Fibroblast of lung (primary cell): ENCODE results near the gene DOK3. TPM values are rescaled to one million over a fixed set of nuclear protein-coding genes. Genes with fewer than 3 reads are reported as not detected.

Experiments used
- DNase-seq, 2 donors: peaks; one replicate each; pipeline versions ENCODE4 v3.0.0 to v3.0.0-alpha.2; 2010; ENCODE audit warnings: low read depth in 2 of 2
- H2AFZ ChIP-seq: 2 replicates; pipeline ENCODE4 v1.5.1; 2012; ENCODE audit warnings: low read length, control low read depth, inconsistent platforms
- H3K27ac ChIP-seq: 2 replicates; pipeline ENCODE4 v1.5.1; 2011; ENCODE audit warnings: low read length, control low read depth; ENCODE audit not compliant: insufficient read depth
- H3K27me3 ChIP-seq: 2 replicates; pipeline ENCODE4 v1.5.1; 2011; ENCODE audit warnings: mild to moderate bottlenecking, low read length; ENCODE audit not compliant: control insufficient read depth, insufficient read depth
- H3K36me3 ChIP-seq: 2 replicates; pipeline ENCODE4 v1.5.1; 2011; ENCODE audit warnings: low read length; ENCODE audit not compliant: control insufficient read depth, insufficient read depth
- H3K4me1 ChIP-seq: 2 replicates; pipeline ENCODE4 v1.5.1; 2011; ENCODE audit warnings: low read length; ENCODE audit not compliant: control insufficient read depth, insufficient read depth; ENCODE audit errors: extremely low read depth
- H3K4me2 ChIP-seq: 2 replicates; pipeline ENCODE4 v1.5.1; 2011; ENCODE audit warnings: low read length, control low read depth; ENCODE audit not compliant: insufficient read depth; ENCODE audit errors: extremely low read depth
- H3K4me3 ChIP-seq, 4 experiments: fragments of 200-600 bp in 1 of 4; sonication (generic) in 1 of 4; replicated peaks in 1 of 4; 2 replicates each; pipeline ENCODE4 v1.5.1; 2011 to 2016; ENCODE audit warnings: low read length in 4 of 4, low read depth in 3 of 4, mild to moderate bottlenecking in 3 of 4, control low read depth in 2 of 4, inconsistent platforms in 1 of 4, mixed read lengths in 1 of 4; ENCODE audit not compliant: insufficient read depth in 1 of 4; ENCODE audit errors: control extremely low read depth in 1 of 4
- H3K79me2 ChIP-seq: 2 replicates; pipeline ENCODE4 v1.5.1; 2012; ENCODE audit warnings: mild to moderate bottlenecking, low read length, inconsistent platforms; ENCODE audit not compliant: control insufficient read depth, insufficient read depth
- H3K9ac ChIP-seq: 2 replicates; pipeline ENCODE4 v1.5.1; 2011; ENCODE audit warnings: mild to moderate bottlenecking, low read length, control low read depth; ENCODE audit not compliant: insufficient read depth
- H3K9me3 ChIP-seq: 2 replicates; pipeline ENCODE4 v1.5.1; 2012; ENCODE audit warnings: low read depth, low read length; ENCODE audit not compliant: control insufficient read depth, insufficient read depth
- H4K20me1 ChIP-seq: 2 replicates; pipeline ENCODE4 v1.5.1; 2011; ENCODE audit warnings: low read length; ENCODE audit not compliant: control insufficient read depth, insufficient read depth; ENCODE audit errors: extremely low read depth
- EZH2 ChIP-seq: IDR thresholded peaks from 2 replicates; pipeline ENCODE4 v1.5.1; 2012; ENCODE audit warnings: low read length, control low read depth, mild to moderate bottlenecking; ENCODE audit errors: missing control alignments
- polyA plus RNA-seq, 2 donors: library from polyadenylated mRNA; depleted of rRNA in 1 of 2; stranded (reverse) in 1 of 2; unstranded in 1 of 2; fragments of >200 nt; gene quantifications; 2 replicates each; pipeline ENCODE4 v1.2.1, GENCODE V29; 2011 to 2012; ENCODE audit warnings: missing spikeins in 1 of 2
- total RNA-seq: library from RNA; depleted of rRNA; stranded (reverse); fragments of >200 nt; gene quantifications from 2 replicates; pipeline ENCODE4 v1.2.1, GENCODE V29; 2014
- TF ChIP-seq, protein P1 (sequence below), 2 donors: IDR thresholded peaks in 1 of 2; conservative IDR thresholded peaks in 1 of 2; 1 replicate in 1 of 2; 2 replicates in 1 of 2; pipeline ENCODE4 v1.5.1; 2011 to 2012; ENCODE audit warnings: low read length in 2 of 2, control low read depth in 1 of 2, inconsistent platforms in 1 of 2, low read depth in 1 of 2, mild to moderate bottlenecking in 1 of 2

The DOK3 gene
- total and polyA plus RNA-seq, 2 donors (not counting 1 experiment from before 2014, with no cell fraction given), result 0.99 to 1.5 TPM

DNA sequence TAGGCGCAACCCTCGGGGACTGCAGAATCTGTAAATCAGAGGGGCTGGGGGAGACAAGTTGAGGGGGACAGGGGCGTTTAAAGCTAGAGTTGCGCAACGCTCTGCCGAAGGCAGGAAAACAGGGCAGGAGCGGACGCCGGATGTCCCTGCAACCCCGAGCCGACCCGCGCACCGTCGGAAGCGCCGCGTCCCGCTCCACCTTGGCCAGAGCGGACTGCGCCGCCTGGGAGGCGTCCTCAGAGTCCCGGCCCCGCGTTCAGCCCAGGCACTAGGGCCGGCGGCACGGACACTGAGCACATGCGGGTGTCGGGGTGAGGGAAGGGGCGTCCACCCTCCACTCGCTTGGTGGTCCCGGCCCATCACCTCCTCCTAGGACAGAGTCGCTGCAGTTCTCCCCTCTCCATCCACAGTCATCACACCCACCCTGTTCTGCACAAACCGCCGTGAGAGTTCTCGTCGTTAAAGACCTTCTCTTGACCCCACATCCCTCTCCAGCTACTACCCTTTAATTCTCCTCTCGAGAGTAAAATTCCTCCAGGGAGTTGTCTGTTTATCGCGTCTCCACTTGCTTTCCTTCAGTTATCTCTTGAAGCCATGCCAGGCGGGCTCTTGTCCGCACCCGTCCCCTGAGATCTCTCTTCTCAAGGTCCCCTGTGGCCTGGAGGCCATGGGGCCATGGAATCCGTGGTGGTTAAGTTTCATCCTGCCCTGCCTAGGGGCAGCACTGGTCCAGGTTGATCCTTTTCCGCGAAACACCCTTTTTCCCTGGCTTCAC lies 11.4 kb downstream of the DOK3 start:
- Histone ChIP-seq H3K4me2 (peak overlapping the region; percentile 69), H4K20me1 (no peaks in the 10 kb centered on the region), H3K4me3 (peak overlapping the region; percentile 30 to 79 (median 49)), H3K79me2 (peaks cover 24% of the 10 kb centered on the region), H3K36me3 (peaks cover 21% of the 10 kb centered on the region), H2AFZ (peak overlapping the region; percentile 5), H3K9ac (peak overlapping the region; percentile 46), H3K27ac (peak overlapping the region; percentile 45), H3K4me1 (peaks cover 41% of the 10 kb centered on the region), H3K9me3 (no peaks in the 10 kb centered on the region), H3K27me3 (no peaks in the 10 kb centered on the region)
- DNase-seq, result no peak
- TF ChIP-seq EZH2, result no peak
- TF ChIP-seq, protein P1, sequence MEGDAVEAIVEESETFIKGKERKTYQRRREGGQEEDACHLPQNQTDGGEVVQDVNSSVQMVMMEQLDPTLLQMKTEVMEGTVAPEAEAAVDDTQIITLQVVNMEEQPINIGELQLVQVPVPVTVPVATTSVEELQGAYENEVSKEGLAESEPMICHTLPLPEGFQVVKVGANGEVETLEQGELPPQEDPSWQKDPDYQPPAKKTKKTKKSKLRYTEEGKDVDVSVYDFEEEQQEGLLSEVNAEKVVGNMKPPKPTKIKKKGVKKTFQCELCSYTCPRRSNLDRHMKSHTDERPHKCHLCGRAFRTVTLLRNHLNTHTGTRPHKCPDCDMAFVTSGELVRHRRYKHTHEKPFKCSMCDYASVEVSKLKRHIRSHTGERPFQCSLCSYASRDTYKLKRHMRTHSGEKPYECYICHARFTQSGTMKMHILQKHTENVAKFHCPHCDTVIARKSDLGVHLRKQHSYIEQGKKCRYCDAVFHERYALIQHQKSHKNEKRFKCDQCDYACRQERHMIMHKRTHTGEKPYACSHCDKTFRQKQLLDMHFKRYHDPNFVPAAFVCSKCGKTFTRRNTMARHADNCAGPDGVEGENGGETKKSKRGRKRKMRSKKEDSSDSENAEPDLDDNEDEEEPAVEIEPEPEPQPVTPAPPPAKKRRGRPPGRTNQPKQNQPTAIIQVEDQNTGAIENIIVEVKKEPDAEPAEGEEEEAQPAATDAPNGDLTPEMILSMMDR (conservative IDR thresholded peaks at IDR 0.05 in 1 of 2, IDR thresholded peaks at IDR 0.05 in 1 of 2; ENCODE audit: low read depth in 1 of 2, low read length in 2 of 2), result no peak

DNA sequence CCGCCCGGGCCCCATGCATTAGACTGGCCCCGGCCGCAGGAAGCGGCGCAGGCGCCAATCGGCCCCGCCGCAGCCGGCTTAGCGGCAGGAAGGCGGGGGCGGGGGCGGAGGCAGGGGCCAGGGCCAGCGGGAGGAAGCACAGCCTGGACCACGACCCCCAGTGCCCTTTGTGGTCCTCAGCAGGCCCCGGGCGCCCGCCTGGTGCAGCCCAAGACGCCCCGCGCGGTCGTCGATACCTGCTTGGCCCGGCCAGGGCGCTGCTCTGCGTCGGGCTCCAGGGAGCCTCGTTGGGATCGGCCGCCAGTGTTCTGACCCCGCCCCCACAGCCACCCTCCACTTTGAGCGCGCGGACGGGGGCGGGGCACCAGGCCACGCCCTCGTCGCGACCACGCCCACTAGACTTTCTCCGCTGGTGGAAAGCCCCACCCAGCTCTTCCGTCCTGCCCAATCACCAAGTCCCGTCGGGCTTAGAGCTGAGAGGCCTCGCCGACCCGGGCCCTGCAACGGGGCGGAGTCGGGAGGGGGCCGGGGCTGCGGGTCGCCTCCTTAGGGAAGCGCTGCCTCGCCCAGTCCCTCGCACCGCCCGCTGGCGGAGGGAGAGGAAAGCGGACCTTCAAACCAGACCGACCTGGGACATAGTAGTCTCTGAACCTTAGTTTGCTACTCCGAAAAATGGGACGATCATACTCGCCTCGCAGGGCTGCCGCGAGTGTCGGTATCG lies 12.2 kb downstream of the DOK3 start, which contains the start of gene PDLIM7:
Gene PDLIM7 (minus strand): TSS at position 313 of the 721 bp plus-strand sequence. CDS start 1,092 bp downstream, outside the sequence.
- H3K27me3 ChIP-seq, result no peaks in the 10 kb centered on the region
- H3K27ac ChIP-seq, result peak within 1 kb of the TSS; percentile 93
- peaks cover 28% of the 10 kb centered on the region for H3K36me3 ChIP-seq
- peak within 1 kb of the TSS; percentile 93 for H3K4me2 ChIP-seq
- H3K9me3 ChIP-seq, result no peaks in the 10 kb centered on the region
- peak within 1 kb of the TSS; percentile 5 for H2AFZ ChIP-seq
- TF ChIP-seq EZH2, result no peak
- TF ChIP-seq, protein P1 (conservative IDR thresholded peaks at IDR 0.05 in 1 of 2, IDR thresholded peaks at IDR 0.05 in 1 of 2; ENCODE audit: low read depth in 1 of 2, low read length in 2 of 2), result no peak
- H4K20me1 ChIP-seq, result no peaks in the 10 kb centered on the region
- peaks cover 32% of the 10 kb centered on the region for H3K79me2 ChIP-seq
- peak within 1 kb of the TSS; percentile 86 for H3K9ac ChIP-seq
- H3K4me1 ChIP-seq, result peaks cover 46% of the 10 kb centered on the region
- DNase-seq, result peak; percentile 97 to 98
- peak within 1 kb of the TSS; percentile 70 to 93 (median 80) for H3K4me3 ChIP-seq

DNA sequence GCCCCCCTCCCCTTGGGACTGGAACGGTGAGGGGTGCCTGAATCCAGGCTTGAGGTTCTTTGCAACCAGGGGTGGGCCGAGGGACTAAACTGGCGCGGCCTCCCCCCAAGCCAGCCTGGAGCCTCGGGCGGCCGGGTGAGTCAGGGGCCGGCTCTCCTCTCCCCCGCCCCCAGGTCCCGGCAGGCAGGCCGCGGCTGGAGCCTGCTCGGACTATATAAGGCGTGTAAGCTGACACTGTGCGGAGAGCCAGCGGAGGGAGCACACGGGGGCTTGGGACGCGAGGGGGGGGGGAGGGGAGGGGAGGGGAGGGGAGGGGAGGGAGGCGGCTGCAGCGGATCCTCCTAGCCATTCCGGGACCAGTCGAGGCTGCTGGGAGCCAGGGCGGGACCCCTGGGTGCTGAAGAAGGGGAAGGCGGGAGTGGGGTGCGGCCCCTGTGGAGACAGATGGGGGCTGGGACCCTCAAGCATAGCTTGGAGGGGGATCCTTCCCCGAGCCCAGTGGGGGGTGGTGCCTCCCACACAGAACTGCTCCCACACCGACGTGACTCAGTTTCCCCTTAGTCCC lies 12.8 kb downstream of the DOK3 start:
- H3K4me2 ChIP-seq, result peak overlapping the region; percentile 93
- H2AFZ ChIP-seq, result no peak overlapping the region
- H3K27ac ChIP-seq, result peak overlapping the region; percentile 93
- no peak for TF ChIP-seq EZH2
- TF ChIP-seq, protein P1 (conservative IDR thresholded peaks at IDR 0.05 in 1 of 2, IDR thresholded peaks at IDR 0.05 in 1 of 2; ENCODE audit: low read depth in 1 of 2, low read length in 2 of 2), result no peak
- H4K20me1 ChIP-seq, result no peaks in the 10 kb centered on the region
- peak overlapping the region; percentile 86 for H3K9ac ChIP-seq
- H3K79me2 ChIP-seq, result peaks cover 38% of the 10 kb centered on the region
- H3K4me1 ChIP-seq, result peaks cover 46% of the 10 kb centered on the region
- peak overlapping the region; percentile 70 to 93 (median 80) for H3K4me3 ChIP-seq
- DNase-seq, result peak; percentile 95 to 96
- peaks cover 34% of the 10 kb centered on the region for H3K36me3 ChIP-seq
- H3K27me3 ChIP-seq, result no peaks in the 10 kb centered on the region
- no peaks in the 10 kb centered on the region for H3K9me3 ChIP-seq
